ENCODE data around the gene ZNRF3. TPM values are rescaled to one million over a fixed set of nuclear protein-coding genes. Genes with fewer than 3 reads are reported as not detected.

Gene ZNRF3
- total RNA-seq, 1 experiment from 2014 or later: 23.7 TPM

GRCh38 chr22:29018293-29019189 is 135.2 kb downstream of the ZNRF3 start:
- H3K4me3 Mint-ChIP-seq (ENCODE audit: low read depth, unreplicated experiment): no peak overlapping the region
- CTCF ChIA-PET: interaction anchor here (0.8 to 1.1 kb wide), 2 partner anchors 9 to 12 kb away, joined by 3 read pairs; no protein-coding TSS in a partner anchor
- H3K27ac Mint-ChIP-seq (ENCODE audit: unreplicated experiment): peak overlapping the region; percentile 37
- BruUV-seq (replicated peaks): no TSS peak
- no peak for DNase-seq
- H3K27me3 Mint-ChIP-seq (ENCODE audit: unreplicated experiment): no peaks in the 10 kb centered on the region
- peaks cover 15% of the 10 kb centered on the region for H3K36me3 Mint-ChIP-seq (ENCODE audit: insufficient read depth, unreplicated experiment)
- peaks cover 6% of the 10 kb centered on the region for H3K9me3 Mint-ChIP-seq (ENCODE audit: low read depth, unreplicated experiment)
- TF ChIP-seq CTCF (IDR thresholded peaks at IDR 0.05; ENCODE audit: unreplicated experiment): no peak
- intact Hi-C loops (cut with micrococcal nuclease; ENCODE audit: unreplicated experiment): no loop called here
- peaks cover 65% of the 10 kb centered on the region for H3K4me1 Mint-ChIP-seq (ENCODE audit: low read depth, unreplicated experiment)

GRCh38 chr22:29022101-29022817 is 138.9 kb downstream of the ZNRF3 start:
- Mint-ChIP-seq H3K9me3 (ENCODE audit: low read depth, unreplicated experiment) (peaks cover 6% of the 10 kb centered on the region), H3K4me1 (ENCODE audit: low read depth, unreplicated experiment) (peaks cover 46% of the 10 kb centered on the region), H3K27me3 (ENCODE audit: unreplicated experiment) (no peaks in the 10 kb centered on the region), H3K4me3 (ENCODE audit: low read depth, unreplicated experiment) (peak overlapping the region; percentile 50), H3K36me3 (ENCODE audit: insufficient read depth, unreplicated experiment) (peaks cover 15% of the 10 kb centered on the region), H3K27ac (ENCODE audit: unreplicated experiment) (peak overlapping the region; percentile 72)
- intact Hi-C loops (cut with micrococcal nuclease; ENCODE audit: unreplicated experiment): loop anchor here (1.0 to 2.0 kb wide), 2 partner anchors 8 to 45 kb away; no protein-coding TSS in a partner anchor
- CTCF ChIA-PET: interaction anchor here (0.6 kb wide), 1 partner anchor 89 kb away, joined by 3 read pairs; no protein-coding TSS in a partner anchor
- no peak for DNase-seq
- no TSS peak for BruUV-seq (replicated peaks)
- TF ChIP-seq CTCF (IDR thresholded peaks at IDR 0.05; ENCODE audit: unreplicated experiment): no peak

- H3K9me3 Mint-ChIP-seq (ENCODE audit: low read depth, unreplicated experiment): peaks cover 3% of the 10 kb centered on the region
- DNase-seq: no peak
- CTCF ChIA-PET: interaction anchor here (0.7 kb wide), 4 partner anchors 16 to 139 kb away, joined by 3 to 4 read pairs (median 3); no protein-coding TSS in a partner anchor
- peaks cover 15% of the 10 kb centered on the region for H3K36me3 Mint-ChIP-seq (ENCODE audit: insufficient read depth, unreplicated experiment)
- intact Hi-C loops (cut with micrococcal nuclease; ENCODE audit: unreplicated experiment): loop anchor here (2.0 kb wide), 1 partner anchor 46 kb away; no protein-coding TSS in a partner anchor
- peak overlapping the region; percentile 17 for H3K27ac Mint-ChIP-seq (ENCODE audit: unreplicated experiment)
- no TSS peak for BruUV-seq (replicated peaks)
- no peak overlapping the region for H3K4me3 Mint-ChIP-seq (ENCODE audit: low read depth, unreplicated experiment)
- H3K27me3 Mint-ChIP-seq (ENCODE audit: unreplicated experiment): no peaks in the 10 kb centered on the region
- TF ChIP-seq CTCF (IDR thresholded peaks at IDR 0.05; ENCODE audit: unreplicated experiment): no peak
- H3K4me1 Mint-ChIP-seq (ENCODE audit: low read depth, unreplicated experiment): peaks cover 41% of the 10 kb centered on the region
Measured at GRCh38 chr22:29023172-29023796, 139.9 kb downstream of the ZNRF3 start.

- CTCF ChIA-PET: interaction anchor here (0.5 kb wide), 1 partner anchor 167 kb away, joined by 5 read pairs; no protein-coding TSS in a partner anchor
- DNase-seq: no peak
- Mint-ChIP-seq H3K4me1 (ENCODE audit: low read depth, unreplicated experiment) (peaks cover 58% of the 10 kb centered on the region), H3K27me3 (ENCODE audit: unreplicated experiment) (no peaks in the 10 kb centered on the region), H3K9me3 (ENCODE audit: low read depth, unreplicated experiment) (no peaks in the 10 kb centered on the region), H3K36me3 (ENCODE audit: insufficient read depth, unreplicated experiment) (peaks cover 42% of the 10 kb centered on the region), H3K4me3 (ENCODE audit: low read depth, unreplicated experiment) (no peak overlapping the region), H3K27ac (ENCODE audit: unreplicated experiment) (no peak overlapping the region)
- intact Hi-C loops (cut with micrococcal nuclease; ENCODE audit: unreplicated experiment): no loop called here
- no TSS peak for BruUV-seq (replicated peaks)
- no peak for TF ChIP-seq CTCF (IDR thresholded peaks at IDR 0.05; ENCODE audit: unreplicated experiment)
Measured at GRCh38 chr22:29026579-29026978, 143.2 kb downstream of the ZNRF3 start.

All from Calu3 (cell line).